GM12872 (cell line): ENCODE data around the gene CPEB4.

Experiments used
- CTCF ChIP-seq: IDR thresholded peaks from 3 replicates; pipeline ENCODE4 v1.5.1; 2011; ENCODE audit warnings: low read depth, mild to moderate bottlenecking, low read length, moderate library complexity; ENCODE audit not compliant: insufficient read depth

CPEB4 gene

GRCh38 chr5:173887610-173888472 is at the start of gene CPEB4:
CPEB4 (plus strand) TSS chr5:173888349; CDS start chr5:173889734, 1,385 bp downstream.
- TF ChIP-seq CTCF: no peak

GRCh38 chr5:173839117-173839713 is 48.9 kb upstream of the CPEB4 start:
- no peak for TF ChIP-seq CTCF

GRCh38 chr5:173840111-173840983 is 47.8 kb upstream of the CPEB4 start:
- TF ChIP-seq CTCF: no peak

- TF ChIP-seq CTCF: no peak
Measured at GRCh38 chr5:173841710-173842109, 46.4 kb upstream of the CPEB4 start.

GRCh38 chr5:173843794-173844193 is 44.4 kb upstream of the CPEB4 start:
- no peak for TF ChIP-seq CTCF

- no peak for TF ChIP-seq CTCF
Measured at GRCh38 chr5:173845321-173845720, 42.8 kb upstream of the CPEB4 start.
